HTR-8/SVneo (cell line): Measurements from ENCODE around the gene DGCR2.
"Not testable (repeated sequence)": the region's sequence is repeated elsewhere in the genome, so short reads cannot be mapped to it uniquely, and the experiment has no call there.

Experiments
- DNase-seq: peaks from one replicate; pipeline ENCODE4 v3.0.0; 2011; ENCODE audit warnings: low spot score, mixed read lengths; ENCODE audit not compliant: insufficient read length
- FAIRE-seq: peaks from 2 replicates; lab custom pipeline; 2011; peaks lifted over from hg19 to GRCh38; lab: Jason Lieb, UNC

DGCR2 gene

DNA sequence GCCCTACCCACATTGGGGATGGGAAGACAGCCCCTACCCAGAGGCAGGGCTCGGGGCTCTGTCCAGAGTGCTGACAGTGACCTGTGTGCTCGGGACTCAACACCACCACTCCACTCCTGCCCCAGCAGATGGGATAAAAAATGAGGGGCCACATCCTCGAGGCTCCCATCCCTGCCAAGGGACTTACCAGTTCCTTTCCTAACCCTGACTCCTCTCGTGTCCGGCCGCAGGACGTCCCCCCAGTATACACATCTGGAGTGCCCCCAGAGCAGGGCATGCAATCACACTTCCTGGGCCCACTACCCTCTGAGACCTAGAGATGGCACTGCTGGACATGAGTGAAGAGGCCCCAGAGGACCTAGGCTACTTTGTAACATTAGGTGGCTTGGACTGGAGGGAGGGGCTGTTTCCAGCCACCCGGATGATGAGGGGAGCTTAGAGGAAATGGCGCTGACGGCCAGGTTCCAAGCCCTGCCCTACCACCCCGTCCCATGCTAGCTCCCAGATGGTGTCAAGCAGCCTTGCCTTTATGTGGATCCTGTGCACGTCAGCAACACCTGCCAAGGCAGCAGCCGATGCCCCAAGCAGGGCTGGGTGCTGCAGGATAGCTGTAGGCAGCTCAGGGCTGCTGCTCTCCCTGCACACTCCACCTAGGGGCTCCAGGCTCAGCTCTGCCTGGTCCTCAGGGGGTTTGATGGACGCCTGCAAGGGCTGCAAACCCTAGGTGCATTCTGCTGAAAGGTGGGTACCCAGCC, 86.6 kb downstream of the DGCR2 start:
- DNase-seq (no peak), FAIRE-seq (no peak)

DNA sequence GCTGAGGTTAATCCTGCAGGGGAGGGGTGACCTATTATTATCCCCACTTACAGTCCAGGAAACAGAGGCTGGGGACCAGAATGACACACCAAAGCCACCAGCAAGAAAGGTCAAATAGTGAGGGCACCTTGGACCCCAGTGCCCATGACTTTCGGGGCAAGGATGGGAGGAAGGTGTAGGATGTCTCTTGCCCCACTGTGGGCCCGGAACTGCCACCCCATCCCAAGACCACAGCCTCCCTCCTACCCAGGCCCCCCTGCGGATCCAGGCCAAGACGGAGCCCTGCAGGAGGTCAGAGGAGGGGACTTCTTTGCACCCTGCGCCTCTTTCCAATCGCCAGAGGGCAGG, 87.1 kb downstream of the DGCR2 start:
- DNase-seq, FAIRE-seq: not testable (repeated sequence)

DNA sequence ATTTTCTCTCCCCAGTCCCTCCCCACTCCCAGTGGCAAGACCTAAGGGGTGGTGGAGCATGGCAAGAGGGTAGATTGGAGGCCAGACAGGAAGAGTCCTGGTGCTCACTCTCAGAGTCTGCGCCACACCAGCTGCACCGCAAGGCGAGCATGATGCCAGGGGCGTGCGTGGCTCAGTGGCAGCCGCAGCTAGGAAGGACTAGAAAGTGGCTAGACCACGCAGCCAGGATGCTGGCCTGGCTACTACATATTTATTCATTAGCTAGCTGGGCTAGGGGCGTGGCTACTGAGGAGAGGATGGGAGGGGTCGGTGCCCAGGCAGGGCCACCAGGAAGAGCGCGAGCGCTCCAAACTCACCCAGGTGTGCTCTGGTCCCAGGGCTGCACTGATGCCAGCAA, 87.5 kb downstream of the DGCR2 start:
- FAIRE-seq, DNase-seq: not testable (repeated sequence)

DNA sequence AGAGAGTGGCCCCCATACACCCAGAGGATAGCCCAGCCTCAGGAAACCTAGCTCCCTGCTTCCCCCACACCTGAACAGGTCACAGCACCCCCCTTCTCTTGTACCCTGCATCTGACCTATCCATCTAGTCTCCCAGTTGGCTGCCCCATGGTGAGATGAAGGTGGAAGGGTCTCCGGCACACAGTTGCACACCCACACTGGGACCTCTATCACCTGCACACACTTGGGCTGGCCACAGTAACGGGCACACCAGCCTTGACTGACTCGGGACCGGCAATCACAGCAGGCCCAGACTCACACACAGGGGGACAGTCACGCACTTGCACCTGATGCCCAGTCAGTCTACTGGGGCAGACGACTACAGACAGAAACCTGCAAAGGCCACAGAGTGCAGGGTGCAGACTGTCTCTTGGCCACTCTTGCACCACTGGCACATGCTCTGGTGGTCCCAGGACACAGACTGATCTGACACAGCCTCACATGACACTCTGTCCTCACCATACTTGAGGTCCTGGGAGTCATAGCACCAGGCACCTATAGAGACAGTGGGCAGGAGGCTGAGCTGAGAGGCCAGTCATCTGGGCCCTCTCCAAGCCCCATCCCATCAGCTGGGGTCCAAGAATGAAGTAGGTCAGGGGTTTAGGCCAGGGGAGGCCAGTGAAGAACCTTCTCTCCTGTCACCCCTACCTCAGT, 88.0 kb downstream of the DGCR2 start:
- not testable (repeated sequence) for FAIRE-seq, DNase-seq

DNA sequence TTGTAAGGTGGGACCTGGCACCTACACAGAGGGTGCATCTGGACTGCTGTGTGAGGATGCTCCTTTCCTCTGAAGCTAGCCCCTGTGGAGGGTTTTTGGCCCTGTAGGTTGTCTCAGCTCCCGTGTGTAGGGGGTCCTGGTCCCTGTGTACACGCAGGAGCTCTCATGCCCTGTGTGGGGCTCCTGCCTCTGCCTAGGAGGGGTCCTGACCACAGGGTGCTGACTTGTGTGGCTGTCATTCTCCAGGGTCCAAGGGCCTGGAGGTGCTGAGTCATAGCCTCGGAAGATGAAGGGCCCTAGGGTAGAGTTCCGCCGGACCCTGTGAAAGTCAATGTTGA, 88.7 kb downstream of the DGCR2 start:
- FAIRE-seq, DNase-seq: not testable (repeated sequence)

DNA sequence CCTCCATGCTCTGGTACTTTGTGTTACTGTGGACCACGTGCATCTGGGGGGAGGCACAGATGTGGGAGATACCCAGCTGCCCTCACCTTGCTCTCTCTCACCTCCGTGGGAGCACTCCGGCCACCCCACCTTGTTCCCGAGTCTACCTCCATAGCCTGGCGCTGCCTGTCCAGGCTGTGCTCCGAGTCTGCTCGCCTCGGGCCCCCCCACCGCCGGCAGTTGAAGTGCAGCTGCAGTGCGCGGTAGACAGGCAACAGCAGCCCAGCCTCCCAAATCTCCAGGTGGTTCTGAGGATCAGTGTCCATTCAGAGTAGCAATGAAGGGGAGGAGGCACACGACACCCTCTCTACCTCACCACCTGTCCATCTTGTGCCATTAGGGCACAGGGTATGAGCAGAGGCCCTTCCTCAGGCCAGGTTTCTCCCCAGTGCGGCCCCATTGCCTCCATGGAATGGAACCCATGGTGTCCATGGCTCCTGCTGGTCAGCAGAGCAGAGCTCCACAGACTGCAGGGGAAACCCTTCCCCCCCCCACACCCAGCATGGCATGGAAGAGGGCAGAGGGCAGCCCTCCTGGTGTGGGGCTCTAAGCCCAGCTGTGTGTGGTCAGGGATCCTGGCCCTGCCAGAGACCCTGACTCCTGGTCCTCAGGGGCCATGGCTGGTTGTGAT, 89.2 kb downstream of the DGCR2 start:
- DNase-seq, FAIRE-seq: not testable (repeated sequence)

DNA sequence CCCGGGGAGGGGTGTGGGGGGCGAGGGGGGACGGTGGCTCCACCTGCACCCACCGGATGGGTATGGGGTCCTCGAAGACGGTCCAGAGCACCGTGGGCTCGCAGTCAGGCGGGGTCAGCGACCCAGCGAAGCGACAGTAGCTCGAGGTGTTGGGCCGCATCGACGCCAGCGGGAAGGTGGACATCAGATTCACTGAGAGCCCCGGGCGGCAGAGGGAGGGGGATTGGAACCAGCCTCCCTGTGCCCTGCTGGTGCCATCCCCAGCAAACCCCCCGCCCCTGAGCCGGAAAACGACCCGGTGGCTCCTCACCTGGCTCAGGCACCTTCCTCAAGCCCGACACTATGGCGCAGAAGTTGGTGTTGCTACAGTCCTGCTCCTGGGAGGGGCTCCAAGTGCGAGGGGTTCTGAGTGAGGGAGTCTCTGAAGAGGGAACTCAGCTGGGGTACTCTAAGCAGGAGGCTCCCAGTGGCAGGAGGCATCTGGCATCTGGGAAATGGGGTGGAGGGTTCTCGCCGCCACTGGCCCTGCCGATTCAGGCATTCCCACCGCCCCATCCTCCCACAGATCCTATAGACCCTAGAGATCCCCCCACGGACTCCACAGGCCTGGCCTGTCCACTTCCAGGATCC, 89.9 kb downstream of the DGCR2 start:
- not testable (repeated sequence) for DNase-seq

DNA sequence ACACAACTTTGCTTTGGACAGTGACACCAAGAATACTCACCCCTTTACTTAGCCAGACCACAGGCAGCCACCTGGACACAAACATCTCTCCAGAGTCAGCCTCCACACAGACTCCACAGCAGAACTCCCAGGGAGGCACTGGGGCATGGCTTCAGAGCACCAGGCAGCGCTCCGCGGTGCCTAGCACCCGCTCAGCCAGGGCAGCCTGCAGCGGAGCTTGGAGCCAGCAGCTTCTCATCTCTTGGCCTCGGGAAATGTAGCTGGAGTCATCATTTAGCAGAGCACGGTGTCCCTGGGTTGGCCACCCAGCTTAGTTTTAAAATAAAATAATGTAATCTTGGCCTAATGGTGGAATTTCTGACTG, 91.3 kb downstream of the DGCR2 start:
- FAIRE-seq, DNase-seq: not testable (repeated sequence)

More for the DNA sequence above, 89.9 kb downstream of the DGCR2 start:
- not testable (repeated sequence) for FAIRE-seq

DNA sequence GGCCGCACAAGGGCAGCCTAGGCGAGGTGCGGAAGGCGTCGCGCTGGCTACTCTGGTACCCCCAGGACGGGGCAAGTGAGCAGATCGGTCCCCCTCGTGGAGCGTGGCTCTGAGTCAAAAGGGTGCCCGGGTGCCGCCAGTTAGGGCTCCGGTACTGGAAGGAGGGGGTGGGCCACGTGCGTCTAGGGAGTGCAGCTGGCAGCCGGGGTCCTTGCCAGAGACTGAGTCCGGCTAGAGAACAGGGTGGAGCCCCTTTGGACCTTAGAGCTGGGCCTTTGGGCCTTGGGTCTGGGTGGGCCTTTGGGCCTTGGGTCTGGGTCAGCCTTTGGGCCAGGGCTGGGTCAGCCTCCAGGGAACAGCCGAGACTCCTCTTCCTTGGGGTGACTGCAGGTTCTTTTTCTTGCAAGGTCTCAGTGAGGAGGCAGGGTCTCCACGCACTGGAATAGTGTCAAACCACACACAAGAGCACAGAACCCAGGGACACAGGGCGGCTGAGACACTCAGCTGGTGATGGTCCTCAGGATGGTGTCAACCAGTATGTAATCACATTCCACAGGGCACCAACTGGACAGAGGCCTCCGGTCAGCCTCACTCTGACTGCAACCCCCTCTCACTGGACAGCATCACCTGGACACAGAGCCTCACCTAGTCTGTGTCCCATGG, 91.9 kb downstream of the DGCR2 start:
- not testable (repeated sequence) for DNase-seq, FAIRE-seq

DNA sequence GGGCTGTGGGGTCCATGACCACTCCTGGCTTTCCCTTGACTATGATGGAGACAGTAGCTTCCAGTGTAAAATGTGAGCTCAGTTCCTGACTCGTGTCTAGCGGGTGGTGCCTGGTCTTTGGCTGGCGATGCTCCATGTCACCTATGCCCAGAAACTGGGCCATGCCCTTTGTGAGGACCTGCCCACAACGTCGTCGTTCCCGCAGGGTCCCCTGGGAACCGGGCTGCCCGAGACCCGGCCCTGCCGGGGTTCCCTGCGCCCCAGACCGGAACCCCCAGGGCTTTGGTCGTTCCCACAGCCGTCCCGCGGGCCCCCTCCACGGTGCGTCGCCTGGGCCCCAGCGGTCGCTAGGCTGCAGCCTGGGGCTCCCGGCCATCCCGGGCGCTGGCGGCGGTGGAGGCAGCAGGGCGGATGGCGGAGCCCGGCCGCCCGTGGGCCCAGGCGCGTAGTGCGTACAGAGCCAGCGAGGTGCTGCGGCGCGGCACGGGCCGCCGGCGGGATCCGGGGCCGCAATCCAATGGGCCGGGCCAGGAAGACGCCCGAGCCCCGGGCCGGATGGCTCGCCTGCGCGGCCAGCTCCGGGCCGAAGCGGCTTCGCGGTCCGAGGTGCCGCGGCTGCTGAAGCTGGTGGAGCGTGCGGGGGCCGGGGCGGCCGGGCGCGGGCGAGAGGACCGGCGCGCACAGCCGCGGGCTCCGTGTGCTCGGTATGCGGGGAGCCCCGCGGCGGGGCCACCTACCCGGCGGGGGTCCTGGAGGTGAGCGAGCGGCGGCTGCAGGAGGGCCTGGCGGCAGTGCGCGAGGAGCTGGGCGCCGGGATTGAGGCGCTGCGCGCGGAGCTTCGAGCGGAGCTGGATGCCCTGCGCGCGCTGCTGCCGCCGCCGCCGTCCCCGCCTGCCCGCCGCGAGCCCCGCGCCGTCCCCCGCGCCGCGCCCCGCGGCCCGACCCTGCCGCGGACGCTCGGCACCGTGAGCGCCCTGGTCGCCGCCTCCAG, 92.8 kb downstream of the DGCR2 start:
- not testable (repeated sequence) for DNase-seq, FAIRE-seq

DNA sequence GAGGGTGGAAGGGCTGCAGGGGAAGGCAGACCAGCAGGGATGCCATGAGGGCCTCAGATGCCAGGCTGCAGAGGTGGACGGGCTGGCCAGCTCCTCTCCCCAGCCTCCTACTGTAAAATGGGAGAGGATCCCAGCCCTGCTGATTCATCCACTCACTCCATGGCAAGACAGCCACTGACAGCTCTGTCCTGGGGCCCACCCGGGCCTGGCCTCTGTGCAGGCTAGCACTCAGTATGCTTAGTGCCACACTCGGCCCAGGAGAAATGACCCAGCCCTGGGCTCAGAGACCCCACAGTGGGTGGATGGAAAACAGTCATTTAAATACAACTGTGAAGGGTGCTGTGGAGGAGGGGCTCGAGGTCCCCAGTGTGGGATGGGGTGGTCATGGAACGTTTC, 94.2 kb downstream of the DGCR2 start:
- DNase-seq, result not testable (repeated sequence)

DNA sequence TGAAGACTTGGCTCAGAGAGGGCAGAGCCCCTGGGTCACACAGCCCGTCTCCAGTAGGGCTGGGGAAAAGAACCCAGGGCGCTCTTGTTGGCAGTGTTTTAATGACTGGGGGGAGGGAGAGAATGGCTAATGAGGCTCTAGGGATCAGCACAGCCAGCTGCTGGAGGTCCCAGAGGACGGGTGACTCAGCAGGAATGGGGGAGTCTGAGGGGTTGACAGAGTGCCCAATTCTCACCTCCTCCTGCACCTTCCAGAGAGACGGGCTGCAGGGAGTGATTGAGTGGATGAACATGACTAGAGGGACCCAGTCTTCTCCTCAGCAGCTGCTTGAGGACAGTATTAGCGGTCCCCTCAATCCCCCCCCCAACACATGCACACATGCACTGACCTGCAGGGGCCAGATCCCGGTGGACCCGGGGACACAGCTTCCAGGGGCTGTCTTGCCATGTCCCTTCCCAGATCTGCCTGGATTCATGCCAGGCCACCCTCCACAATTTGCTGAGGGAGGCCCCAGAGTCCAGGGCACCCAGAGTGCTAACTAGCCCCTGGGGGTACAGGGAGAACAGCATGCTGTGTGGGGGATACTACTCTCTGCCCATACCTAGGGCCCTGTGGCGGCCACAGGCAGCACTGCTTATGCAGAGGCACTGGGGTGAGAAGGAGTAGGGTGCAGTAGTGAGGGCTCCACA, 94.7 kb downstream of the DGCR2 start:
- not testable (repeated sequence) for FAIRE-seq, DNase-seq

More for the DNA sequence above, 94.2 kb downstream of the DGCR2 start:
- not testable (repeated sequence) for FAIRE-seq

DNA sequence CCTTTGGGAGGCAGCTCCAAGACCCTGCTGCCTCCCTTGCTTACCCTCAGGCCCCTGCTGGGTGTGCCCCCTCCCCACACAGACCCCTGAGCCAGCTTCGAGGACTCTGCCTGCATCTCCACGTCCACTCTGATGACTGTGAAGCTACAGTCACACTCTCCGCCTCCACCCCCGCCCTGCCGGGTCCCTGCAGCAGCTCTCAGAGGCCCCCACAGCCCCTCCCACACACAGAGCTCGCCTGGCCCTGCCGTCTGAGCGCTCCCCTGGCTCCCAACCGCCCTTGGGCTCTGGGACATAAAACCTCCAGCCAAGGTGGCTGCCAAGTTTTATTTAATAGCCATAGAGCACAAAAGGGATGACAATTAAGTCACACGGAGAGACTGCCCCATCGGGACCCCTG, 96.1 kb downstream of the DGCR2 start:
- FAIRE-seq, DNase-seq: not testable (repeated sequence)

DNA sequence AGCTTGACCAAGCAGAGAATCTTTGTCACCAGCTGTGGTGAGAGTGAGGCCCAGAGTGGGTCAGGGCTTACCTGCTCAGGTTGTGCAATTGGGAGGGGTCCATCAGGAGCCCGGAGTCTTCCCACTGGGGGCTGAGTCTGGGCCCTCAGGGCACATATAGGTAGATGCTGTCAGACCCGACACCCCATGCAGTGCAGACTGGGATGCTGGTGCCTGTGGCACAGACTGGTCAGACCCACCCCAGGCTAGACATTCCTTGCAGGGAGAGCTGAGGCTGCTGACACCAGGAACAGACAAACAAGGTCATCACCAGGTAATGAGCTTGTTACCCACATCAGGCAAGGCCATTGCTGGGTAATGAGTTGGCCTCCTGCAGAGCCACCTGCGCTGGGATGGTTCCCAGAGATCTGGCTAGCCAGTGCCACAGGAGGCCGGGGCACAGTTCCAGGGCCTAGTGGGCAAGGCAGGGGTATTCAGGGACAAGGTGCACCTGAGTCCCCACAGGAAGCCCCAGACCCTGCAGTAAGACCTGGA, 97.2 kb downstream of the DGCR2 start:
- not testable (repeated sequence) for FAIRE-seq, DNase-seq

DNA sequence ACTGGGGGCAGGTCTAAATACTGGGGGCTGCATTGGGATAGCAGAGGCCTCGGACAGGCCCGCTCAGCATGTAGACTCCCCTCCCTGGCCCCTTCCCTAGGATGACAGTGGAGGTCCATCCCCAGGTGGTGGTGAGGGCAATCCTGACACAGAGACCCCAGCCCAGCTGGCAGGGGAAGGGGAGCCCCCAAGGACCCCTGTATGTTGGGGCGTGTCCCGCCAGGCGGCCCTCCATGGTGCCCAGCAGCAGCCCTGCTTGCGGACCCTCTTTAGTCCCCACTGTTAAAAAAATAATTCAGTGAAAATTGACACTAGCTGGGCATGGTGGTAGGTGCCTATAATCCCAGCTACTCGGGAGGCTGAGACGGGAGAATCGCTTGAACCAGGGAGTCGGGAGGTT, 98.3 kb downstream of the DGCR2 start:
- FAIRE-seq, result not testable (repeated sequence)

DNA sequence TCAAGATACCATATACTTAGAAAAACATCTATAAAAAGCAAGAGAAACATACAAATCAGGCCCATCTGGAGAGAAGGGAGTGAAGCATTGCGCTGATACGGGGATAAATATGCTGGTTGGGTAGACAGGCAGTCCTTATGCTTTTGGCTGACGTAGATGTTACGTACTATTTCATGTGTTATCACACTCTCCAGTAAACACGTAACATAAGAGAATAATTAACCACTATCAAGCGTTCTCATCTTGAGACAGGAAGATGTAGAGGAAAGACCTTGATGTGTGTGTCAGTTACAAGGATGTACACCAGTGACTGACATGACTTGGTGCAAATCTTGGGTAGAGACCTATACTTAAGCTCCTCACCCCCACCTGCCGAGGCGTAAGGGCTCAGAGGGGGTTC, 99.5 kb downstream of the DGCR2 start:
- no peak for FAIRE-seq
- DNase-seq, result no peak

More for the DNA sequence above, 98.3 kb downstream of the DGCR2 start:
- not testable (repeated sequence) for DNase-seq

DNA sequence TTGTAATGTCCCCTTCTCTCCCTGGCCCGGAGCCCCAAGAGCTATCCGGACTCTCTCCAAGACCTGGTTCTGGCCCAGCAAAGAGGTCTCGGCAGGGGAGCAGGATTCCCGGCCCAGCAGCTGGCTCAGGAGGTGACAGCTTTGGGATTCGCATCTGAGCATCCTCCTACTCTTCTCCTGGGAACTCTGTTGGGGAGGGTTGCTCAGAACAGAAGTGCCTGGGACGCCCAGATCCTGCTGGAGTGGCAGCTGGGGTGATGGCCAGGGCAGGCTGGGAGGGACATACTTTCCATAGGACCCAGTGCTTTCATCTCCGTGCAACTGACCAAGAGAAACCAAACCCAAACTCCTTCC, 102.6 kb downstream of the DGCR2 start:
- DNase-seq, result no peak
- no peak for FAIRE-seq

DNA sequence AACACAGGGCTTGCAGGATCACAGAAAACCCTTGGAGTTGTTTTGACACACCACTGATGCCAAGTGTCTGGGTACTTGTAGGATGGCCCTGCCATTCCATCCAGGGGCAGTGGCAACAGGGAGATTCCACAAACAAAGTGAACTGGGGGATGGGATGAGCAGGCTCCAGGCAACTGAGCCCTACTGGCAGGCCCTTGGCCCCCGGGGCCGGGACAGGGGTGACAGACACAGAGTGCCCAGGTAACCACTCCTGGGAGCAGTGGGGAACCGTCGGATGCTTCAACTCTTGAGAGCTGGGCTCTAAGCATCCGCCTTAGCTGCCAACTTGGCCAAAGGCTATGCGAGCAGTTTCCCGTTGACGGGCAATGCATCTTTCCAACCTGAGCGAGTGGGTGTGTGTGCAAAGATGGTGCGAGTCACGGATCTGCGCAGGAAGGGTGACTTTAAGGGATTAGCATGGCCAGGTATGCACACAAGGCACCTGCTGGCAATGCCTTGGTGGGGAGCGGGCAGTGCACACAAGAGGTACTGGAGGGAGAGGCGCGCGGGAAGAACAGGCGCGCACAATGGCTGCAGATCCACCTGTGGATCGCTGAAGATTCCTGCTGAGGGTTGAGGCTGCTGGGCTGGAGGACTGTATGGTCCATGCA, 103.1 kb downstream of the DGCR2 start:
- FAIRE-seq (no peak), DNase-seq (no peak)
